Ammon's horn (tissue), 1 donor: ENCODE measurements around the gene ADAP1.
"Not testable (repeated sequence)": the region's sequence is repeated elsewhere in the genome, so short reads cannot be mapped to it uniquely, and the experiment has no call there.

Source experiments
- DNase-seq: peaks from one replicate; pipeline ENCODE4 v3.0.0-alpha.2; 2016; ENCODE audit warnings: low spot score

ADAP1 gene

DNA sequence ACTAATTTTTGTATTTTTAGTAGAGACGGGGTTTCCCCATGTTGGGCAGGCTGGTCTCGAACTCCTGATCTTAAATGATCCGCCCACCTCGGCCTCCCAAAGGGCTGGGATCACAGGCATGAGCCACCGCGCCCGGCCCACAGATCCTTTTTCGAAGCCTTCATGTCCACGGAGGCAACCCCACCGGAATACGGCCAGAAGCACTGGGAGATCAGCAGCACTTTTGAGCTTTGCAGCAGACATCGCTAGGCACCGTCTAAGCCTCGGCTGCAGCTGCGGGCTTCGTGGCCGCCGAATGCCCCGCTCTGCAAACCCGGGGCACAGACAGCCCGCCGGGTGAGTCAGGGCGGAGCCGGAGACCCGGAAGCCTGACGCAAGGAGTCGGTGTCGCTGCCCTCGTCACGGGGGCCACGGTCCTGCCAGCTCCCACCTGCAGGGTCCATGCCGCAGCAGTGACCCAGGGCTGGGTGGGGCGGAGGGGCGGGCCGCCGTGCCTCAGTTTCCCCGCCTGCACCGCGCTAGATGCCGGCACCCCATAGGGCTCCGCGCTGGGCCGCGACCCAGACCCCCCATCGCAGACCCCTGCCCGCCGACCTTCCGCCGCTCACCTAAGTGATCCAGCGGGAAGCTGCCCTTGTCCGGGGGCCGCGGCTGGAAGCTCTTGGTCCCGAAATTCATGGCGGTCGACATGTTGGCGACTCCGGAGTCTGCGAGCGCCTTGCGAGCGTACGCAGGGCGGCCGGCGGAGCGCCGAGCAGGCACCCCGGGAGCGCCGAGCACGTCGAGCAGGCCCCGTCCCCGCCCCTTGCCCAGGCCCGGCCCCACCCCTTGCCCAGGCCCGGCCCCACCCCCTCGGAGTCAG is 20.6 kb upstream of the ADAP1 start, which contains the start of gene COX19:
COX19 (minus strand) TSS at position 730 of the 862 bp plus-strand sequence; CDS start at position 690, 40 bp downstream.
- peak; percentile 88 for DNase-seq

DNA sequence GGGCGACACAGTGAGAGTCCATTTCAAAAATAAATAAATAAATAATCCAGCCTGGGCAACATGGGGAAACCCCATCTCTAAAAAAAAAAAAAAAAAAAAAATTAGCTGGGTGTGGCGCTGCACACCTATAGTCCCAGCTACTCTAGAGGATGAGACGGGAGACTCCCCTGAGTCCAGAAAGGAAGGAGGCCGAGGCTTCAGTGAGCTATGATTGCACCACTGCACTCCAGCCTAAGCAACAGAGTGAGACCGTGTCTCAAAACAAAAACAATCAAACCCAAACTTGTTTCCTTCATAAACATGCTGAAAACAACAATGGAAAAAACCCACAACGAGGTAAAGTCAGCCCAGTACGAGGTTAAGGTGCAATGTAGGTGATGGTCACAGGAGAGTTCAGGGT is 19.7 kb upstream of the ADAP1 start:
- DNase-seq: no peak

DNA sequence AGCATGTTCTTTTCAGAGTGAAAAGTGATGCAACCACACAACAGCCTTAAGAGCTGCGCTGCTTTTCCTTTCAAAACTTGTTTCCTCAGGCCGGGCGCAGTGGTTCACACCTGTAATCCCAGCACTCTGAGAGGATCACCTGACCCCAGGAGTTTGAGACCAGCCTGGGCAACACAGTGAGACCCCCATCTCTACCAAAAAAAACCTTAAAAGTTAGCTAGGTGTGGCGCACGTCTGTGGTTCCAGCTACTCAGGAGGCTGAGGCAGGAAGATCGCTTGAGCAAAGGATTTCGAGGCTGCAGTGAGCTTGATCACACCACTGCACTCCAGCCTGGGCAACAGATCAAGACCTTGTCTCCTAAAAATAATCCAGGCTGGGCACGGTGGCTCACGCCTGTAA is 18.8 kb upstream of the ADAP1 start:
- DNase-seq: no peak

DNA sequence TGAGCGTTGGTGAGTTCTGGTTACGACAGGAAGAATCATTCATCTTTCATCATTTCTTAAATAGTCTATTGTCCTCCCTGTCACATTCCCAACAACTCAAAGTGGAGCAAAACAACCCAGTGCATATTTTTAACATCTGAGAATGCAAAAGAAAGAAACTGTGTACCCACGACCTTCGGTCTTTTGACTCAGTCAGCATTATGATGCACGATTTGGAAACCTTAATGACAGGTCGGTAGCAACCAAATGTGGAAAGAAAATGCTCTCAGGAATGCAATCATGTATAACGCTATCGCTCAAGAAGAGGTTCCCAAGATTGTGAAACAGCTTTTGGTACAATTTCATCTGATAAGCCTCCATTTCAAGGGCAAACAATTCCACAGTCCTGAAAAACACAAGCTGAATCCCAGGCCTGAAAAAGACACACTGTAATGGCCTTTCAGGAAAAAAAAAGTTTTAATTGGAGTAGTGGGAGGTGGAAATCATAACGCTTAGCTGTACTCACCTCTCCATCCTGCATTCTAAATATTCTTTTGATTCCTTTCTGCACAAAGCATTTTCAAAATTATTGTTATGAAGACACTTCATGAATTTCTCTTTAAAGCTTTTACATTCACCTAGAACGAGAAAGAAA is 18.3 kb upstream of the ADAP1 start:
- no peak for DNase-seq

DNA sequence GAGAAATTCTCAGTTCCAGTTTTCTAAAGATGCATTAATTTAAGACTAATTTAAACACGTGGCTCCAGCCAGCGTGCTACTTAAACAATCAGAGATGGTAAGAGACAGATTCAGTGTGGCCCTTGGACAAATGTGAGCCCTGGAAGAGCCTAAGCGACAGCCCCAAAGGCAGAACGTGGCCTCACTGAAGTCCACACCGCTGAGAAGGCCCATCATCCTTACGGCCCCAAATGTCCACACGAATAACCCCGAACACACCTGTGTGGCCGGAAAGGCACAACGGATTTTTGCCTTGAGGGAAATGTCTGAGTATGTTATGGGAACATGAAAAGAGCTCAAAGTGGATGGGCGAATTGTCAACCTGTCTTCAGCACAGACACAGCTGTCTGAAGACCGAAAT is 17.6 kb upstream of the ADAP1 start:
- no peak for DNase-seq

DNA sequence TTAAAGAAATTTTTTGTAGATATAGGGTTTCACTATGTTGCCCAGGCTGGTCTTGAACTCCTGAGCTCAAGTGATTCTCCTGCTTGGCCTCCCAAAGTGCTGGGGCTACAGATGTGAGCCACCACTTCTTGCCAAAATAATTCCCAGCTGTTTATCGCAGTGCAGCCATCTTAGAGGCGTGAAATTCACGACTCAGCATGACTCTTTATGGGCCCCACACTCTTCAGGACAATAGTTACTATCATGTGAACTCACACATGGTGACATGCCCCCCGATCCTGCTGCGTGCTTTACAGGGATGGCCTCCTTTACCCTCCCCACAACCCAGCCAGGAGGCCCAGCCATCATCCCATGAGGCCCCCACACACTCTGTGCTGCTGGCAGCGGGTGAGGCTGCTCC is 16.3 kb upstream of the ADAP1 start:
- no peak for DNase-seq

DNA sequence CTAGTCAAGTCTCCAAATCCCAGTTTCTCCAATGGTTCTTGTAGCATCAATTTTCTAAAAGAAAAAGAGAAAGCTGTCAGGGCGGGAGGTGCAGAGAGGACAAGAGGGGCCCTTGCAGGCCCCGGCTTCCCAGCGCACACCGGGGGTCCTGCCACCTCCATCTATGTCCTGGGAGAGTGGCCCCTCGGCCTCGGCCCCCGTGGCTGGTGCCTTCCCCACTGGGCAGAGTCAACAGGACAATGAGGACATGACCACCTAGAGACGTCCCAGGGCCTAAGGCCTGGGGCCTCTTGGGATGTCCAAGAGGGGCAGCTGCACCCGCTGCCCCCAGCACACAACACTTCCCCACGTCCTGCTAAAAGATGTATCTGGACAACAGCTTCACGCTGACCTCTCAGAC is 14.9 kb upstream of the ADAP1 start:
- DNase-seq: no peak

DNA sequence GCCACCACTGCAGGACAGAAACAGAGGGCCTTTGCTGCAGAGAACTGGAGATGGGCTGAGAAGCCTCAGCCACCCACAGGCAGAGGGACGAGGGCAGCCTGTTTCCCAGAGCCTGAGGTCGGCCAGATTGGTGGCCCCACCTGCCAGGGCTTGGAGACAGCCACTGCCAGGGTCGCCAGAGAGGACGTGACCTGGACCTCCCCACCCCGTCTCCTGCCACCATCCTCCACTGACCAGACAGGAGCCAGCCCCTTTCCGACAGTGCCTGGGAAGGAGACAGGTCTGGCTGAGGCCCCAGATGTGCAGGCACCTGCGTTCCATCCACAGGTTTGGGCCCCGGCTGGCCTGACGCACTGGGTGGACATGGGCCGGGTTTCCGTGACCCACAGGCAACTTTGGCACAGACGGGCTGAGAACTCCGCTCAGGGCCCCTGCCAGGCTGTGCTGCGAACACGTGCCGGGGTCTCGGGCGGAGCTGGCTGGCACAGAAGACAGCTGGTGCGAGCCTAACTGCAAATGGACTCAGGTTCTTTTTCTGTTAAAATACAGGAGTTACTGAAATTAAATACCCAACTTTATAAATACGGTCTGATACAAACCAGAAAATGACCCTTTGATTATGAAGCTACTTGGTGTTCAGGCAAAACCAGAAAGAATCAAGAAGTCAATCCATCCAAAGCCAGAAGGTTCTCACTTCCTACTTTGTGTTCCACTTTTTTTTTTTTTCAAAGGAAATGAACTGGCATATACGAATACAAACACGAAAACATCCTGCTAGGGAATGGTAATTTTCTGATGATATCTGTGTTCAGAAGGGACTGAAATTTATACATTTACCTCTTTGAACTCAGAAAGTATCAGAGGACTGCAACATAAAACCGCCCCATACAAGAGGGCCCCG is 14.0 kb upstream of the ADAP1 start:
- DNase-seq: no peak

DNA sequence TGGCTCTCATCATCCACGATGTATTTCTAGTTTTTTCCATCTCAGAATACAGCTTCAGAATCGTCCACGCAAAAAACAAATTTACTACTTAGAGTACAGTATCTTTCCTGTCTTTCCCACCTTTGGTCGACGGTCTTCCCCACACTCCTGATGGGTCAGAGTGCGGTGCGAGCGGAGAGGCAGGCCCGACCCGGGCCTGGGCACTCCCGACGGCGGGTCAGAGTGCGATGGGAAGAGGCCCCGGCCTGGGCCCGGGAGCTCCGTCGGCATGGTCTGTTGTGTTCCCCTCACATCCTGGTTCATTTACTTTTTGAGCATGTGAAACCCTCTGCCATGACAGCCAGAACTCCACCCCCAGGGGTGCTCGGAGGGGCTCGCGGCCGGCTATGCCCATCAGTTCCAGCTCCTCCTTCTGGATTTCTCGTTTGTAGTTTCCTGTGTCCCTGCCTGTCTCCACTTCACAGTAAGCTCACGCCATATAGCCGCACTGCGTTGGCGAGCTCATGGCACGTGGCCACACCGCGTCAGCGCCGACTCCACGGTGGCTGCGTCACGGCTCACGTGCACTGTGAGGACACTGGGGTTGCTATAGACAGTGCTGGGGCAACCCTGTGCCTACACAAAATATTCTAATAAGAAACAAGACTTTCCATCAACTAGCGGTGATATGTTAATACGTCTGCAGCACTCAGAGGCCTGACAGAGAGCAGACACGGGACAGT is 13.0 kb upstream of the ADAP1 start:
- DNase-seq: no peak

DNA sequence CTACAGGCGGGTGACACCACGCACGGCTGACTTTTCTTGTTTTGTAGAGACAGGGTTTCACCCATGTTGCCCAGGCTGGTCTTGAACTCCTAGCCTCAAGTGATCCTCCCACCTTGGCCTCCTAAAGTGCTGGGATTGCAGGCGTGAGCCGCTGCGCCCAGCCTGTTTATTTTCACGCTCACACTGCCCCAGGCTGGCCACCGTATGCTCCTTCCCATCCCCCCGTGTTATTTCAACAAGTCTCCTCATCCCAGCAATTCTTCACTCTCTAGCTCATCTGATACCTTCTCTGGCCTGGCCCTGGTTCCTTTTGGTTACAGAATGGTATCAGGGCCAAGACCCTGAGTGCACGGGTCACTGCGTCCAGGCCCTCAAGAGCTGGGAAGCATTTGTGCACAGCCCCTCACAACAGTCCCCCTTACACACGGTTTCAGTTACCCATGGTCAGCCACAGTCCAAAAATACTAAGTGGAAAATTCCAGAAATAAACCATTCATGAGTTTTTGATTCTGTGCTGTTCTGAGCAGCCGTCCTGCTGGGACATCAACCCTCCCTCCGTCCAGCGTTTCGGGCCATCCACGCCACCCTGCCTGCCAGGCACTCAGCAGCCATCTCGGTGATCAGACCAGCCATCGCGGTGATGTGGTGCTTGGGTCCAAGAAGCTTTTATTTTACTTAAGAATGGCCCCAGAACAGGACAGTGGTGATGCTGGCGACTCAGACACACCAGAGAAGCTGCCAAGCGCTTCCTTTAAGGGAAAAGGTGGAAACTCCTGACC is 12.0 kb upstream of the ADAP1 start:
- no peak for DNase-seq

DNA sequence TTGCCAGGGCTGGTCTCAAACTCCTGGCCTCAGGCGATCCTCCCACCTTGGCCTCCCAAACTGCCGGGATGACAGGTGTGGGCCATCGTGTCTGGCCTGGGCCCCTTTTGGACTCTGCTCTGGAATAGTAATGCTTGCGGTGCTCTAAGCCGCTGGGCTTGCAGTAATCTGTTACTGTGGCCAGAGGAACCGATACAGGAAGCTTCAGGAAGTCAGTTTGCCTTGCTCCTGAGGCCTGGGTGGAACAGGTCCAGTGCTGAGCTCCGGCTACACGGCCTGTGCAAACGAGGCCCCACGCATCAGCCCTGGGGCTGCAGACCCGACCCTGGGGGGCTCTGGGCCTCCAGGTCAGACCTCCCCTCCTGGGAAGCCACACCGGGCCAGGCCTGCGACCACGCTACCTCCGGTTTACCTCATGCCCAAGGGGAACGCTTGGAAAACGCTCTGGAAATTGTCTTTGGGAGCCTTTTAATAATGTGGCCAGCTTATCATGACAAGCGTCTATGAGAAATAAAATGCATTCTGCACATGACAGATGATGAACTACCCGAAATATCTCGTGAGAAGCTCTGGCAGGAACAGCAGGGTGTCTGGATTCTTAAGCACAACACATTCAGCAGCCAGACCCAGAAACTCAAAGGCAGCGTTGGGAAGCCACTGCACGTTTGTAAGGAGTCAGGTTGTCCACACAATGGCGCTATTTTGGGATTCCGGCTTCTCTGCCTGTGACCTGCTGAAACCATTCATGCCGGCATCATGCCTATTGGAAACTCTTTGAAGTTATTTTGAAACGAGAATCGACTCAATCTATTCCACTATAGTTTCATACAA is 10.1 kb upstream of the ADAP1 start:
- peak; percentile 75 for DNase-seq

DNA sequence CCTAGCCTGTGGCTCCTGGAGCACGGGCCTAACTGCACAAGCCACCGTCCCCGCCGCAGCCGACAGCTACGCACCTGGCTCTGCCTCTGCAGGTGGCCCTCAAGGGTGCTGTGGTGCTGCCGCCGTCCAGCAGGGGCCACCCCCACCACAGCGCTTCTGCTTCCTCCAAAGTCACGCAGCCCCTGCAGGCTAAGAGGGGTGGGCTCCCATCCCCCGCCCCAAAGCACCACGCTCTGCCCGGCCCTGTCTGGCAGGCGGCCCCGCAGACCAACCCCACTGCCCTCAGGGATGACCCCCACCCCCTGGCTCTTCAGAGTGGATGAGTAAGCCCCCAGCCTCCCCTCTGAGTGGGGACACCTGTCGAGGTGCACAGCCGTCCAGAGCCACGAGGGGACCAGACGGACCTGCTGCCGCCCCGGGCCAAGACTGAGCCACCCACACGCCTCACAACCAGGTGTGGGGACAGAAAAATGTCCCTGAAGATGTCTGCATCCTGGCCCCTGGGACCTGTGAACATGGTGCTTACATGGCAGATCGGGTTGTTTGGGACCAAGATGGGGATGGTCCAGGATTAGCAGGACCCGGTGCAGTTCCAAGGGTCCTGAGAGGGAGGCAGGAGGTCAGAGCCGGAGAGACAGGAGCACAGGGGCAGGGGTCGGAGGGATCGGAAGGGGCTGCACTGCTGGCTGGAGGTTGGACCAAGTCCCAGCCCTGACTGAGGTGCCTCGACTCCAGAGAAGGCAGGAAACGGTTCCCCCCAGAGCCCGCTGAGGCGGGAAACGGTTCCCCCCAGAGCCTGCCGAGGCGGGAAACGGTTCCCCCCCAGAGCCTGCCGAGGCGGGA is 9.0 kb upstream of the ADAP1 start:
- DNase-seq: no peak

DNA sequence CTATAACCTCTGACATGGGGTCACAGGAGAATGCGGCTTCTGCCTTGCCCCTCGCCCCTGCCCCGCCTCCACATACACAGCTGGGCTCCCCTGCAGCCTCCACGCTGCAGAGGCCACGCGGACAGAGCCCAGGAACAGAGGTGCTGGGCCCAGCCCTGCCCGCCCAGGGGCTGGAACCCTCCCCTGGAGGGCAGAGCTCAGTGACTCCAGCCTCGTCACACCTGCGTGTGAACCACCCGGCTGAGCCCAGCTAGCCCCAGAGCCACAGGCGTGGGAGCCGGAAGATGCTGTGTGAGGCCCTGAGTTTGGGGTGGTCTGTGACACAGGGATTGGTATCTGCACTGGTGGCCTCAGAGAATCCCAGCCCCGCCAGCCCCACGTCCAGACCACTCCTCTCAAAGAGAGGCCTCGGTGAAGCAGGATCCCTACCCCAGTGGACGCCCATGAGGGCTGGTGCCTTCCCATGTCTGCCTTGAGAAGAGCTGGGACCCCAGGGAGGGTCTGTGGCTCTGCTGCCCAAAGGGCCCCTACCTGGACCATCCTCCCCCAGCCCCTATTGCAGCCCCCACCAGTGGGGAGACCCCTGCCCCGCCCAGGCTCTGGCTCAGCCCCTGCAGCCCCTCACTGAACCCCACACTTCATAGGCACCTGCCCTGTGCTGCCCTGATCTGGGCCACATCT is 8.1 kb upstream of the ADAP1 start:
- DNase-seq: no peak

DNA sequence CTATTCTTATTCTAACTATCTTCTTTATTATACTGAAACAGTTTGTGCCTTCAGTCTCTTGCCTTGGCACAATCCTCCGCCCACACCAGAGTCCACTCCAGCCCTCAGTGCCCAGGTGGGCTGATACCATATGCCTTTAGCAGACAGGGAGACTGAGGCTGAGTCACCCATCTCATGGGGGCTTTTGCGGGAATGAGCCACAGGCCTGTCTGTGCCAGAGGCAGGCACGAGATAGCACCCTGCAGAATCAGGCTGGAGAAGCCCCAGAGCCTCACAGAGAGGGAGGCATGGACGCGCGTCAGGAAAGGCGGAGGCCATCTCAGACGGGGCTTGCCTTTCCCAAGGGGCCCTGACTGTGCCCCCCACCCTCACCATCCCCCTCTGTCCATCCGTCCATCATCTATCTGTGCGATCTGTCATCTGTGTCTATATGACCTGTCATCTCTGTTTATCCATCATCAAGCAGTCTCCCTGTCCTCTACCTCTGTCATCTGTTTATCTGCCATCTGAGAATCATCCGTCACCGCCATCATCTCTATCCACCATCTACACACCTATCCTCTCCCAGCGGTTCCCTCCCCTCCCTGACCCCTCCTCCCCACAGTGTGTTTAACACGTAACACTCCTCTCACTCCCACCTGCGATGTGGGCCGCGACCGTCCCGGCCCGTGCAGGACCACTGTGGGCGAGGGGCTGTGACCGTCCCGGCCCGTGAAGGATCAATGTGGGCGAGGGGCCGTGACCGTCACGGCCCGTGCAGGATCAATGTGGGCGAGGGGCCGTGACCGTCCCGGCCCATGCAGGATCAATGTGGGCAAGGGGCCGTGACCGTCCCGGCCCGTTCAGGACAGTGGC is 7.3 kb upstream of the ADAP1 start:
- DNase-seq: no peak

DNA sequence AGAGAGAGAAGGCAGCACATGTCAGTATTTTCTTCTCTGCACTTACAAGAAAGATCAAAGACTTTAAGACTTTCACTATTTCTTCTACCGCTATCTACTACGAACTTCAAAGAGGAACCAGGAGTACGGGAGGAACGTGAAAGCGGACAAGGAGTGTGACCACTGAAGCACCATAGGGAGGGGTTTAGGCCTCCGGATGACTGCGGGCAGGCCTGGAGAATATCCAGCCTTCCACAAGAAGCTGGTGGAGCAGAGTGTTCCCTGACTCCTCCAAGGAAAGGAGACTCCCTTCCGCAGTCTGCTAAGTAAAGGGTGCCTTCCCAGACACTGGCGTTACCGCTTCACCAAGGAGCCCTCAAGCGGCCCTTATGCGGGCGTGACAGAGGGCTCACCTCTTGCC is 6.5 kb upstream of the ADAP1 start:
- DNase-seq: not testable (repeated sequence)

DNA sequence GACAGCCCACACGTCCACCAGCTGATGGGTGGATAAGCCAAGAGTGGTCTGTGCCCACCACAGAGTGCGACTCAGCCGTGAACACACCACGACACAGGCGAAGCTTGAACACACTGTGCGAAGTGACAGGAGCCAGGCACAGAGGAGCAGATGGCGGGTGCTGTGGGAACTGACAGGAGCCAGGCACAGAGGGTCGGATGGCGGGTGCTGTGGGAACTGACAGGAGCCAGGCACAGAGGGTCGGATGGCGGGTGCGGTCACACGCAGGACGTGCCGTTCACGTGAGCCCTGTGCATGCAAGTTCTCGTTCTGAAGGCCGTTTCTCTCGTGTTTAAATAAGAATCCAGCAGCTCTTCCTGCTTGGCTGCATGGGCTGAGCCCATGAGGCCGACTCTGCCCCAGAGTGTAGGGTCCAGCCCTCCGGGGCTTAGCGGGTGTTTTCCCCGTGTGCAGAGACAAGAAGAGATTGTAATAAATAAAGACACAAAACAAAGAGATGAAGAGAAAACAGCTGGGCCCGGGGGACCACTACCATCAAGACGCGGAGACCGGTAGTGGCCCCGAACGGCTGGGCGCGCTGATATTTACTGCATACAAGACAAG is 5.9 kb upstream of the ADAP1 start:
- DNase-seq: no peak

DNA sequence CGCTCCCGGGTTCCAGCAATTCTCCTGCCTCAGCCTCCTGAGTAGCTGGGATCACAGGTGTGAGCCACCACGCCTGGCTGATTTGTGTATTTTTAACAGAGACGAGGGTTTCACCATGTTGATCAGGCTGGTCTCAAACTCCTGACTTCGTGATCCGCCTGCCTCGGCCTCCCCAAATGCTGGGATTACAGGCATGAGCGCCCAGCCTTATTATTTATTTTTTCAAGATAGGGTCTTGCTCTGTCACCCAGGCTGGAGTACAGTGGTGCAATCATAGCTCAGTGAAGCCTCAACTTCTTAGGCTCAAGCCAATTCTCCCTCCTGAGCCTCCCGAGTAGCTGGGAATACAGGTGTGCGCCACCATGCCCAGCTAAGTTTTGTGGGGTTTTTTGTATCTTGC is 5.3 kb upstream of the ADAP1 start:
- DNase-seq: not testable (repeated sequence)
